OCI-LY3 (cell line): Measurements from ENCODE around the gene BABAM2.

Source experiments
- EZH2phosphoT487 ChIP-seq: fragments of 200-600 bp; shearing (Covaris generic); IDR thresholded peaks from 2 replicates; pipeline ENCODE4 v1.6.1; 2018; ENCODE audit warnings: antibody characterized with exemption, mixed run types, low read depth
- TF ChIP-seq, protein P1 (sequence below): fragments of 200-600, 300-600 bp; sonication (generic); IDR thresholded peaks from 2 replicates; pipeline ENCODE4 v1.5.1; 2014; ENCODE audit warnings: antibody characterized with exemption, low read length, low read depth

DNA sequence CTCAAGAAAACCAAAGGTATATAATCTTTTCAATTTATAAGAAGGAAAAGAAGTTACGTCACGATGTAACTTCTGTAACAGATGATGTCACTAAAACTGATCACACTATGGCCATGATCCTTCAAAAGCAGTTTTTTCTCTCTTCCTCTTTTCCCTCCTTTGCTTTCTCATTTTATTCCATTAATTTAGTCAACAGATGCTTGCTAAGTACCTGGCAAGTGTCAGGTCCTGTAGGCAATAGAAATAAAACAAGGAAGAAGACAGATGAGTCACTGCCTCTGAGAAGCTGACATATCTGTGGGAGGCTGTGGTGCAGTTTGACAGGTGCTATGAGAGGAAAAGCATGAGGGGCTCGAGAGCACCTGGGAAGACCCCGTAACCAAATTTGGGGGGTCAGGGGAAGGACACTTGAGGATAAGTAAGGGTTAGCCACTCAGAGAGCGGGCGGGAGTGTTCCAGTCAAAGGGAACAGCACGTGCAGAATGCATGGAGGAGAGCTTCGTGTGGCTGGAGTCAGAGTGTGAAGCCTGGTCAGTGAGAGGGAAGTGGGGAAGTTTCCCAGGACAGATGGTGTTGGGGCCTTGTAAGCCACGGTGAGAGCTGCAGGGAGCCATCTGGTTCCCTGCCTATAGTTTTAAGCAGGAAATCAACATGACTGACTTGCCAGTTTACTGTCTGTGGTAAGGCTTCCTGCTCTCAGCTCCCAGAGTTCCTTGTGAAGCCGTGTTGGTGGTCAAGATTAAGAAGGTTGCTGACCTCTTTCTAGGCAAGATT, 303.3 kb downstream of the BABAM2 start:
- TF ChIP-seq, protein P1, sequence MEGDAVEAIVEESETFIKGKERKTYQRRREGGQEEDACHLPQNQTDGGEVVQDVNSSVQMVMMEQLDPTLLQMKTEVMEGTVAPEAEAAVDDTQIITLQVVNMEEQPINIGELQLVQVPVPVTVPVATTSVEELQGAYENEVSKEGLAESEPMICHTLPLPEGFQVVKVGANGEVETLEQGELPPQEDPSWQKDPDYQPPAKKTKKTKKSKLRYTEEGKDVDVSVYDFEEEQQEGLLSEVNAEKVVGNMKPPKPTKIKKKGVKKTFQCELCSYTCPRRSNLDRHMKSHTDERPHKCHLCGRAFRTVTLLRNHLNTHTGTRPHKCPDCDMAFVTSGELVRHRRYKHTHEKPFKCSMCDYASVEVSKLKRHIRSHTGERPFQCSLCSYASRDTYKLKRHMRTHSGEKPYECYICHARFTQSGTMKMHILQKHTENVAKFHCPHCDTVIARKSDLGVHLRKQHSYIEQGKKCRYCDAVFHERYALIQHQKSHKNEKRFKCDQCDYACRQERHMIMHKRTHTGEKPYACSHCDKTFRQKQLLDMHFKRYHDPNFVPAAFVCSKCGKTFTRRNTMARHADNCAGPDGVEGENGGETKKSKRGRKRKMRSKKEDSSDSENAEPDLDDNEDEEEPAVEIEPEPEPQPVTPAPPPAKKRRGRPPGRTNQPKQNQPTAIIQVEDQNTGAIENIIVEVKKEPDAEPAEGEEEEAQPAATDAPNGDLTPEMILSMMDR: no peak
- no peak for TF ChIP-seq EZH2phosphoT487
